ENCODE measurements around the gene ATP8A2.

ATP8A2 gene

DNA sequence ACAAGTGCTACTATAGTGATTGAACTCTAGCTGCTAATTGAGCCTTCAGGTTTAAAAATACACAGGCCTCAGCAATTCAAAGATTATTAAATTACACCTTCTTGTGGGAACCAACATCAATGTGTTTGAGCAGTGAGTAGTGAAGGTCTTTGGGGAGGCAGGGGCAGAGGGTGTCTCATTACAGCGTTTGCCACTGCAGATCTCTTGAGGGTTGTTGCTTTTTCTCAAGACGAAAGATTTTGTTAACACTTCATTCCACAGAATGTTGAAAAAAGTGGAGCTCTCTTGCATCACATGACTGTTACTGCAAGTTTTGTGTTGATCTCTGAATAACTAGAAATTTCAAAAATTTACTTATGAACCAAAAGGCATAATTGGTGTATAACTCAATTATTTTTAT lies 253.6 kb downstream of the ATP8A2 start:
- no peak for DNase-seq (ENCODE audit: low read depth in 2 of 2)

DNA sequence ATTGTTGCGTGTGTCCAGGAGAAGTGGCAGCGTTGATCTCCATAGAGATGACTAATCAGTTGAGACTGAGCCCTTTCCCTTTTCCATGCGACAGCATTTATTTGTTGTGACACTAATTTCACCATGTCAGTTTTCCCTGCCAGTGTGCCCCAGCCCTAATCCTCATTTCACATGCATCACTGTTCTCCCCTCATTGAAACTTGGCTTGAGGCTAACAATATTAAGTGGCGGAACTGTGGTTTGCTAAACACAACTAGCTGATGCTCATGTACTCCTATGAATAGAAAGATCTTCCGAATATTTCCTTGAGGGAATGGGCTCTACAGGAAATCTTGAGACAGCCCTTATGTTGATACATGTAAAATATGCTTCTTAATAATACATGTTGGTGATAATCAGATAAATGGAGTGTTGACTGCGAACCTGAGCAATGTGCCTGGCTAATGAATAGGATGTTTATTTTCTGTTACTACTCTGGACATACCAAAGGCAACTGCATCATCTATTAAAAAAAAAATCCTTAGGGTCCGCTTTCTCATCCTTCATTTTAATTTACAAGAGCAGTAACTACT lies 258.6 kb downstream of the ATP8A2 start:
- DNase-seq (ENCODE audit: low read depth in 2 of 2), result no peak

DNA sequence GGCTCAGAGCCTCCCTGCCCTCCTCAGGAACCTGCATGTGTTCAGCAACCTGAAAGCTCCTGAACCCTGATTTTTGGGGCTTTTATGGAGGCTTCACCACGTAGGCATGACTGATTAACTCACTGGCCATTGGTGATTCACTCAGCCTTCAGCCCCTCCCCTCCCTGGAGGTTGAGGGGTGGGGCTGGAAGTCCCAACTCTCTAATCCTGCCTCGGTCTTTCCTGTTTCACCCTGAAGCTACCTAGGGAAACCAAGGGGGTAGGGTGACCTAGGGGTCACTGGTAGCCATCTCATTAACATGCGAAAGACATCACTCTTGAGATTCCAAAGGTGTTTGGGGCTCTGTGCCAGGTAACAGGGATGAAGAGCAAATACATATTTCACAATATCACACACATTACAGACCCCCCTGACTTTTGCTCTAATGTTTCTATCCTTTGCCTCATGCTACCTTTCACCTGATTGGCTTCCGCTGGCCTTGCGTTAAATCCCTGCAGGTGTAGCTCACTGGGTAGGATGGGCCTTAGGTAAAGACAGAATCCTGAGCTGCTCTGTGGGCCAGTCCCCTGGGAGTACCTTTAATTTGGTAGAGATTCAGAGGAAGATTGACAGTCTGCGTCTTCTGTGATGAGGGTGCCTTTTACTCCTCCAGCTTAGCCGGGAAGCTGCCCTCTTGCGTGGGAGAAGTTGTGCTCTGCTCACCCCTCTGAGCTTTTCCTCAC lies 260.6 kb downstream of the ATP8A2 start:
- DNase-seq (ENCODE audit: low read depth in 2 of 2), result no peak

DNA sequence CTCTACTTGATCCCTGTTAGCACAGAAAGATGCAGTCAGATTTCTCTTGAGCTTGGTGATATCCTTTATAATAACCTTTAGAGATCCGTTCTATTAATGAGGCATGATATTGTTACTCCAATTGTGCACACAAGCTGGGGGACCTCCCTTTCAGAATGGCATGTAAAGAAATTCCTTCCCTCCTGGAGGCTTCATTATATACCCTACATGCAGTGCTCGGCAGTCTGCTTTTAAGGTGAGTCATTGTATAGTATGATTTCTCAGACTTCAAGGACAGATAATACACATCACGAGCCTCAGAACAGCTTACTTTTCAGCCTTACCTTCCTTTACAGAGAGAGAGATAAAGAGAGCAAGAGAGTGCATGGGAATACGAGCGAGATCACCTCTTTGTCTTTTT lies 261.3 kb downstream of the ATP8A2 start:
- DNase-seq (ENCODE audit: low read depth in 2 of 2), result no peak

DNA sequence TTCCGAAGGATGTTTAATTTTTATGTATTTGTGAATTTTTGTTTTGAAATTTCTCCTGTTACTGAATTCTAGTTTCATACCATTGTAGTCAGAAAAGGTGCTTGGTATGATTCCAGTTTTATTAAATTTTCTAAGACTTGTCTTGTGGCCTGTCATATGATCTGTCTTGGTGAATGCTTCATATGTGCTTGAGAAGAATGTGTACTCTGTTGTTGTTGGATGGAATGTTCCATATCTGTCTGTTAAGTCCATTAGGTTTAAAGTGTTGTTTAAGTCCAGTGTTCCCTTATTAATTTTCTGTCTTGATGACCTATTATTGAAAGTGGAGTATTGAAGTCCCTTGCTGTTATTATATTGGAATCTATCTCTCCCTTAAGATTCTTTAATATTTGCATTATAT lies 273.9 kb downstream of the ATP8A2 start:
- no peak for DNase-seq (ENCODE audit: low read depth in 2 of 2)

DNA sequence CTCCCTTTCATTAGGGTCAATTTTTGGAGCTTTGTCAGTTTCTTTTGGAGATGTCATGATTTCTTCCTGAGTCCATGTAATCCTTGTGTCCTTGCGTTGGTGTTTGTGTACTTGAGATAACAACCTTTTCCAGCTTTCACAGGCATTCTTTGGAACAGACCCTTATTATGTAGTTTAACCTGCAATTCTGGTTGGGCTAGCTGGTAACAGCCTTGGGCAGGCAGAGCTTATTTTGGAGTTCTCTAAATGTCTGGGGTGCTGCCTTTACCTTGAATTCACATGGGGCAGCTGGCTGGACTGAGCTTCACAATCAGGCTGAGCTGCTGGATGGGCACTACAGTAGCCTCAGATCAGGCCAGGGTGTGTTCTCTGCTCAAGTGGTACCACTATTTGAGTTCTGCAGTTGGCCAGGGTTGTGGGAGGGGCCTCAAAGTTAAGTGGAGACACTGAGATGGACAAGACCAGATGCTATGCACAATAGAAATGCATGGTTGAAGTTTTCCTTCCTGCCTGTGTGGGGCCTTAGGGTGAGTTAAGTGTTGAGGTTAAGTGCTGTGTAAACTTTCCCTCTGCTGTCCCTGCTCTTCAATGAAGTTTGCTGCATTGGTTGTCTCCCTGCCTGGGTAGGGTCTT lies 277.3 kb downstream of the ATP8A2 start:
- no peak for DNase-seq (ENCODE audit: low read depth in 2 of 2)

DNA sequence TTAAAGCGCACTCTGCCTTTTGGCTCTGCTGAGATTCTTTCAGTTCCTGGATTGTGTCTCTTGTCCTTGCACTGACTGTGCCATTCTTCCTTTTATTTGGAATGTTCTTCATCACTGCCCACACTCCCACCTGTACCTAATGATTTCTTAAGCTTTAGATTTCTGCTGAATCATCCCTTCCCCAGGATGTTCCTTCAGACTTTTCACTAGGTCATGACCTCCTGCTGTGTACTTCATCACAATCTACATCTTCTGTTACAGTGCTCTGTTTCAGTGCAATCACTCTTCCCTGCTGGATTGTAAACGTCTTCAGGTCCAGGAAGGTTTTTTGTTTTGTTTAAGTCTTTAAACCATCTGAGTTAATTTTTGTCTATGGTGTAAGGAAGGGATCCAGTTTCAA lies 281.0 kb downstream of the ATP8A2 start:
- no peak for DNase-seq (ENCODE audit: low read depth in 2 of 2)

DNA sequence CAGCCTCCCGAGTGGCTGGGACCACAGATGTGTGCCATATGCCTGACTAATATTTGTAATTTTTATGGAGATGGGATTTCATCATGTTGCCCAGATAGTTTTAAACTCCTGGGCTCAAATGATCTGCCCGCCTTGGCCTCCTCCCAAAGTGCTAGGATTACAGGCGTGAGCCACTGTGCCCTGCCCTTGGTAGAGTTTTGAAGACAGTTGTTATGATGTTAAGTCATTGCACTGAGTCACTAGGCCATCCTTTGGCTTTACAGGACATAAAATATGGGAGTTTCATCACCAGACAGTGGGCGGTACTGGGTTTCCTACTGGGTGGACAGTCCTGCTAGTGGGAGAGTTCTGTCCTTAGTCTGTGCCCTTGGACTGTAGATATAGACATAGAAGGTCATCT lies 282.5 kb downstream of the ATP8A2 start:
- DNase-seq (ENCODE audit: low read depth in 2 of 2), result no peak

DNA sequence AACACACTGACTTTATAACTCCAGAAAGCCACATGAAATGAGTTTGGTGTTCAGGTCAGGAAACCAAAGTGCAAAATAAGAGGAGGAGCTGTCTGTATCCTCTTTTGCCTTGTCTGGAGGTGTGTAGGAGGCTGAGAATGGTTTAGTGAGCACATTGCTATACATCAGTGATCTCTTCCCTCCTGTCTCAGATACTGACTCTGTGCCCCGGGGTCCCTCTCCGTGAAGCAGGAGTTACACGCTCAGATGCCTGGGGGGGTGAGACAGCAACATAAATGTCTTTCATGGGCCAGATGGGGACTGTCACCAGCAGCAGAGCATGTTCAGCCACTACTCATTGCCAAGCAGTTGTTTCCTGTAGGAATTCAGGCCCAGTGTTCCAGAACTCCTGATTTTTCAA lies 285.4 kb downstream of the ATP8A2 start:
- no peak for DNase-seq (ENCODE audit: low read depth in 2 of 2)

DNA sequence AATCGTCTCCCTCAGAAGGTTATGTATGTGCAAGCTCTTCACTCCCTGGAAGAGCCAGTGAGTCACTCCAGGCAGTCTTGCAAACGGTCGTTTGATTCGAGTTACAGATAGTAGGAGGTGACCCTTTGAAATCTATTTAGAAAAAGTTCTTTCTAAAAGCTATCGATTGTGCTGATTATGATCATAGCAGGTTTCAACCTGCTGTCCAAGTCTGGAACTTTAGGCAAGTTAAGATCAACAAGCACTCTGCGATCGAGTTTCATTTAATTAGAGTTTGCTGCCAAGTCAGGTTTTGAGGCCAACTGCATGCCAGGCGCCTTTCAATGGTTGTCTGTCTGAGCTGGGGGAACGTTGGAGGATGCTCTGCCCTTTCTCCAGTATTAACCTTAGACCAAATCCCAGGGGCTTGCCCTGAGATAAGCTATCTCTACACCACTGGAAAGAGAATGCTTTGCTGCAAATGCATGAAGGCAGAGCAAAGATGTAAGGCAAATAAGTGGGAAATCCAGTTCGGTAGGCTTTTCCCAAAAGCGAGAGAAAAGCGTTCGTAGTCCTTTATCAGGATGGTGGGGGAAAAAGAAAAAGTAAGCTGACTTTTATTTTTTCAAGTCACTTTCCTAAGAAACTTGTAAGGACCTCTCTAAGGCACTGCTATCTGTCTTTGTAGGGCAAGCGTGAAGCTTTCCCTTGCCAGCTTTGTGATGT lies 287.5 kb downstream of the ATP8A2 start:
- DNase-seq (ENCODE audit: low read depth in 2 of 2), result no peak

DNA sequence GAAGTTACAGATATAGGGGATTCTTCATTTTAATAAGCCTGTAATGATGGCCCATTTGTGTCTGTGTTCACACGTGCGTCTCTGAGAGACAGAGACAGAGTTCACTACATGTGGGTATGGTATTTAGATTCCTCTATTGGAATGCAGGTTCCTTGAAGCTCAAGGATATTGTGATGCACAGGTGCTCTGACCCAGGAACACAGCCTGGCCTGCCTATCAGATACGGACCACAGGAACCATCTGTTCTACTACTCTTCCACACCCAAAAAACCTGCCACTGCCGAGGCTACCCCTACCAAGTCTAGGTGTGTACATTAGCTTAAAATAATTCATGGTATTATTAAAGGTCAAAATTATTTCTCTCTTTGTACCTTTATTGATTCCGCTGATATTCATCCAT lies 289.2 kb downstream of the ATP8A2 start:
- DNase-seq (ENCODE audit: low read depth in 2 of 2), result no peak

DNA sequence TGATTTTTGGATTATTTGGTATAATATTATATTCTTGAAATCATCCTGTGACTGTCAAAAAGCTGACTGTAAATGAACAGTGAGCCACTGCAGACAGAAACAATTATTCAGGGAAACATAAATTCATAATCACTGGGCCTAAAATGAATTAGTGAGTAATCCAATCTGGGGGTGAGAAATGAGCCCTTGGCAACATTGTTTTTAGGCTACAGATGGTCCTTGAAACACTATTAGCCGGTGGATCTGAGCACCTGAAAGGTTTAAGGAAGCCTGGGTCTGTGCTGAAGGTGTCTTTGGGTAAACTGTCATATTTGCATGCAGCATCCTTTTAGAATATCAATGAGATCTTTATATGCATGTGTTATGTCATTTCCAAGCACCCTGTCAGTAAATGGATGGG lies 290.7 kb downstream of the ATP8A2 start:
- no peak for DNase-seq (ENCODE audit: low read depth in 2 of 2)

DNA sequence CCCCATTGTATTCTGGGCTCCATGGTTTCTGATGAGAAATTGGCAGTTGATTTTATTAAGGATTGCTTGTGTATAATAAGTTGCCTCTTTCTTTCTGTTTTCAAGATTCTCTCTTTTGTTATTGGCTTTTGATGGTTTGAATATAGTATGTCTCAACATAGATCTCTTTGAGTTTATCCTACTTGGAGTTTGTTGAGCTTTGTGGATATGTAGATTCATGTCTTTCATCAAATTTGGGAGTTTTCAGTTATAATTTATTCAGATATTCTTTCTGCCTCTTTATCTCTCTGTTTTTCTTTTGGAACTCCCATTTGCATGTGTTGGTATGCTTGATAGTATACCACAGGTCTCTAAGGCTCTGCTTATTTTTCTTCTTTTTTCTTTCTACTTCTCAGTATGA lies 296.6 kb downstream of the ATP8A2 start:
- no peak for DNase-seq (ENCODE audit: low read depth in 2 of 2)

DNA sequence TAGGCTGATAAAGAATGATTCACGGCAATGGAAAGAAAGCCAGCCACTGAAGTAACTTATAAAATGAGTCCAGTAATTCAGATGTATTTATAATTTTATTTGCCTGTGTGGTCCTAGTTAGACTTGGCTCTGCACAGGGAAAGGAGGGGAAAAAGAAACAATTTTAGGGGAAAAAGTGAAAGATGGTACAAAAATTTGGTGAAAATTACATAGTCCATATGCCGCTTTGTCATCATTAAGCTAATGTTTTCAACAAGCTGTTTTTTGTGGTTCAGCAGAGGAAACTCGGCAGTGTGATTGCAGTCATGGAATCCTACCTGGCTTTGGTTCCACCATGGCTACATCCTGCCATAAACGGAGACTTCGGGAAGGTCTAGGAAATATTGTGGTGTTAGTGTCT lies 301.9 kb downstream of the ATP8A2 start:
- no peak for DNase-seq (ENCODE audit: low read depth in 2 of 2)

DNA sequence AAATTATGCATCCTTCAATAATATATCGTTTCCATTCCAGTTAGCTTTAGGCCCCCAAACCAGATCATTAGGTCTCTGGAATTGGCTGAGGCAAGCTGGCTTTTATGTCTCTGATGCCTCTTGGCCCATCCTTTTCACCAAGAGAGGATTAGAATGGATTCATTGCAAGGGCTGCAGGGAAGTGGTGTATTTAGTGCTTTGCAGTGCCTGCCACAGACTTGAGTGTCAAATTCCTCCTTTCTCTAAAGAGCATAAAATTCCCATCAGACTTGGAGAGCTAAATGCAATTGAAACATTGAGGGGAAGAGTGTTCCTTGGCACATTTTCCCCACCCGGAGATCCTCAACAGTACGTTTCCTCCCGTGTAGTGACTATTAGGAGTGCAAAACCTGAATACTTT lies 302.6 kb downstream of the ATP8A2 start:
- DNase-seq (ENCODE audit: low read depth in 2 of 2), result no peak

DNA sequence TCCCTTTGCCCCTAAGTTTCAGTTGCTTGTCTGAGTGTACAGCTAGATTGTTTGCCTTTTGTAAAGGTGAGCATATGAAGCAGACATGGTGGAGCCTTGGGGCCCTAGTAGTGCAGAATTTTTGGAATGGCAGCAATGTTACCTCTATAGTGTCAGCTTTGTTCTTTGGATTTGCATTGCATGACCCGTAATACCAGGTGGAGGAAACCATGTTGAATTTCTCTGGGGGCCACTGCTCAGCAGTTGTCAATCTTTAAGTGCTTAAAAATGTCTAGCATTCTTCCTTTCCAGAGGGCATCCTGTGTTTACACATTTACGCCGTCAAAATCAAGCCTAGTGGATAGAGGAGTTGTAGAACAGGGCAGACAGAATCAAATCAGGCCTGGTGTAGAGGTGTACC lies 303.3 kb downstream of the ATP8A2 start:
- DNase-seq (ENCODE audit: low read depth in 2 of 2), result no peak

DNA sequence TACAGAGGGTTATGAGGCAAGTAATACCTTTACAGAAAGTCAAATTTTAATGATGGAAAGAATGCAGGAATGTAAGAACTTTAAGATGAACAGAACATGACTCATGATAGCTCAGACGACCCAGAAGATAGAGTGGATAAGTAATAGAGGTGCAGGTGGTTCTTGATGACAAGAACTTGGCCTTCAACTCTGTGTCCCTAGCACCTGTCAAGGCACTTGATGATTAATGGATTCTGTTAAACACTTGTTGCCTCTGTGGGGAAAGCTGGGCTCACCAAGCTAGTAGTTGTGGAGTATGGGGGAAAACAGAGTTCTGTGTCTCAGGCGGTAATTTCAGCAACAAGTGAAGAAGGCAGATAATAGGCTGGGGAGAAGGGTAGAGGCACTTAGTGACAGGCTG lies 306.2 kb downstream of the ATP8A2 start:
- no peak for DNase-seq (ENCODE audit: low read depth in 2 of 2)

DNA sequence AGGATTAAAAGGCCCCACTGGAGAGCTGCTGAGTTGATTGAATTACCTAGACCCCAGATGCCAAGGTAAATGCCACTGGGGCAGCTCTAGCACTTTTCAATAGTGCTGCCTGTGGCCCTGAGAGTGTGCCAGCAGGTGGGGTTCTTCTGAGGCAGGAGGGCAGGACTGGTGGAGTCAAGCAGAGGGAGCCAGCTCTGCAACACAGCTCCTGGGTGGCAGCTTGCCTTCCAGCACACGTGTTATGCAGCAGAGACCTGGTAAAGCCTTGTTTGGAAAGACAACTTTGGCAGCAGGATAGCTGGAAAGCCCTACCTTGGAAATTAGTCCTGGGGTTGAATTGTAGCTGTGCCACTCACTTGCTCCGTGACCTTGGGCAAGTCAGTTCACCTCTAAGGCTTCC lies 306.6 kb downstream of the ATP8A2 start:
- DNase-seq (ENCODE audit: low read depth in 2 of 2), result no peak

DNA sequence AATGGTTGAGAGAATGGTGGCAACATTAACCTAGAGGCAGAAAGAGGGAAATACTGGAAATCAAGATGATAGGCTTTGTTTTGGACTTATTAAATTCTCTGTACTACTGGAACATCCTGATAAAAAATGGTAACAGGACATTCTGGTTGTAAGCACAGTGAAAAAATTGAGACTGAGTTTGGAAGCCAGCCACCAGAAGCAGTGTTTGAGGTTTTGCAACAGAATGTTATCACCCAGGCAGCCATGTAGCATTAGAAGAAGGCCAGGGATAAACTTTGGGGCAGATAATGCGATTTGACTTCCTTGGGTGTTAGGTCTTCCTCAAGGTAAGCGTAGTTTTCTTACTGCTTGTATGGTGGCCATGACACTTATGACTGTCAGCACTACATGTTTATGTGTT lies 307.4 kb downstream of the ATP8A2 start:
- DNase-seq (ENCODE audit: low read depth in 2 of 2), result no peak

DNA sequence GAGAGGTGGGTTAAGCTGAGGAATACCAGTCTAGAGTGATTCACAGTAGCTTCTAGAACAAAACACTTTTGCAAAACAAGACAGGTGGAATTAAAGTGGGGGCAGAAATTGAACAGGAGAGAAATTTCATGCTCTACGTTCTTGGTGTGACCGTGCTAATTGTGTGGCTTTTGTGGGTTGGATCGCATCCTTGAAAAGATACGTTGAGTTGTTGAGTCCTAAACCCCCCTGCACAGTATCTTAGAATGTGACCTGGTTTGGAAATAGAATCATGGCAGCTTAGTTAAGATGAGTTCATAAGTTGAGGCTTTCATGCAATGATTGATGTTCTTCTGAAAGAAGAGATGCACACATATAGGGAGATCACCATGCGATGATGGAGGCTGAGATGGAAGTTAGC lies 308.2 kb downstream of the ATP8A2 start:
- DNase-seq (ENCODE audit: low read depth in 2 of 2), result no peak

DNA sequence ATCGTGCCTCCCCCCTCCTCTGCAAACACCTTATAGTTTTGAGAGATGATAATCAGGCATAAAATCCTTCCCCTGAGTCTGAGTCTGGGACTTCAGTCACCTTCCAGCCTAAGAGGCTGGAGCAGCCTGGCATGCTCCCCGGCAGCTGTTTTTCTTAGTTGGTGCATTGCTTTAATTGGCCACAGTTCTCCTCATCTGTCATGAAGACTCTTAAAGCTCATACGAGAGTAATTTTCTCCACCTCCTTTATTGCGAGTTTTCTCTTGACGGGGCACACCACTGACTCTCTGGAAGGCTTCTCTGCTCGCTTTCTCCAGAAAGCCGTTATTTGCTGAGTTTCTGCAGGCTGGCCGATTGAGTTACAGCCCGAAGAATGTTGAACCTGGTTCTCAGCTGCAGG lies 310.5 kb downstream of the ATP8A2 start:
- DNase-seq (ENCODE audit: low read depth in 2 of 2), result no peak

DNA sequence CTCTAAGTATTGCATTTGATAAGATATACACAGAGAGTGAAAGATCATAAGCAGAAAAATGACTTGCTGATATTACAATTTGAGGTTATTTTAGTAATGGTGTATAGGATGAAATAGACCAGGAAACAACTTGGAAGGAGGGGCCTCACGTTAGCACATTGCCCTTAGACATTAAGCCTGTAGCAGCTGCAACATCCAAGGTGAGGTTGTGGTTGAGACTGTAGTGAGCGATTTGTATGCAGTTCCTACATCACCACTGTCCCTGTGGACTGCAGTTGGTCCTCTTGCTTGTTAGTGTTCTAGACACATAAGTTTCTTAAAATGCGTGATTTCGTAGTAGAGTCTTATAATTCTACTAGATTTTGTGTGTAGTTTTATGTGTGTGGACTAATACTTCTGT lies 311.3 kb downstream of the ATP8A2 start:
- no peak for DNase-seq (ENCODE audit: low read depth in 2 of 2)
